B cell (primary cell): ENCODE measurements around the gene TRAP1. TPM values are rescaled to one million over a fixed set of nuclear protein-coding genes. Genes with fewer than 3 reads are reported as not detected.

Experiments
- ATAC-seq: fragments of 200-7000 bp; cut with Tn5 transposase; one replicate; pipeline ENCODE4 v1.10.0; 2021; ENCODE audit warnings: low read depth, mild to moderate bottlenecking, moderate number of reproducible peaks, moderate library complexity
- CTCF ChIA-PET: fragments of 350-600 bp; sonication (Branson Sonifier 250); formaldehyde crosslinking; loops from one replicate; lab custom pipeline; 2021; ENCODE audit warnings: antibody characterized with exemption, inconsistent platforms; lab: Charles Lee
- POLR2A ChIA-PET: fragments of 350-600 bp; sonication (Branson Sonifier 250); formaldehyde crosslinking; loops from one replicate; lab custom pipeline; 2021; ENCODE audit warnings: antibody characterized with exemption; lab: Charles Lee
- DNase-seq: peaks from one replicate; pipeline ENCODE4 v3.0.0; 2013
- H2AFZ ChIP-seq: 2 replicates; pipeline ENCODE4 v1.6.1; 2012; ENCODE audit warnings: mild to moderate bottlenecking, low read depth, low read length; ENCODE audit not compliant: insufficient read depth, poor library complexity, severe bottlenecking
- H3K27ac ChIP-seq, 2 donors: 1 replicate in 1 of 2; 2 replicates in 1 of 2; pipeline ENCODE4 v1.5.1; 2012 to 2013; ENCODE audit warnings: low read length in 2 of 2, mild to moderate bottlenecking in 2 of 2, moderate library complexity in 1 of 2
- H3K27me3 ChIP-seq, 4 experiments: fragments of 200-600 bp in 1 of 4; sonication (generic) in 1 of 4; replicated peaks in 1 of 4; 1 replicate in 2 of 4; 2 replicates in 2 of 4; pipeline versions ENCODE4 v1.6.1 to v1.7.0; 2013 to 2016; ENCODE audit warnings: low read length in 3 of 4, mild to moderate bottlenecking in 2 of 4, mixed read lengths in 1 of 4, moderate library complexity in 1 of 4; ENCODE audit not compliant: insufficient read depth in 4 of 4, control insufficient read depth in 3 of 4; ENCODE audit errors: control extremely low read depth in 1 of 4
- H3K36me3 ChIP-seq, 2 experiments: replicated peaks in 1 of 2; 1 replicate in 1 of 2; 2 replicates in 1 of 2; pipeline versions ENCODE4 v1.6.1 to v1.7.1; 2013; ENCODE audit warnings: low read length in 1 of 2; ENCODE audit not compliant: insufficient read depth in 2 of 2, control insufficient read depth in 1 of 2; ENCODE audit errors: control extremely low read depth in 1 of 2, extremely low read depth in 1 of 2
- H3K4me1 ChIP-seq, 2 donors: fragments of 200-600 bp in 1 of 2; sonication (generic) in 1 of 2; 1 replicate in 1 of 2; 2 replicates in 1 of 2; pipeline versions ENCODE4 v1.5.1 to v1.6.1; 2013 to 2017; ENCODE audit warnings: low read length in 2 of 2; ENCODE audit not compliant: control insufficient read depth in 2 of 2, insufficient read depth in 2 of 2
- H3K4me2 ChIP-seq: replicated peaks from 2 replicates; pipeline ENCODE3; 2012; ENCODE audit warnings: mild to moderate bottlenecking, low read depth, low read length; ENCODE audit not compliant: poor library complexity, severe bottlenecking
- H3K4me3 ChIP-seq, 5 experiments: fragments of 200-600 bp in 1 of 5; sonication (generic) in 1 of 5; 1 replicate in 3 of 5; 2 replicates in 2 of 5; pipeline versions ENCODE4 v1.5.1 to v1.7.0; 2011 to 2016; ENCODE audit warnings: low read length in 4 of 5, mild to moderate bottlenecking in 4 of 5, low read depth in 2 of 5, control low read depth in 1 of 5, moderate library complexity in 1 of 5; ENCODE audit not compliant: insufficient read depth in 1 of 5; ENCODE audit errors: control extremely low read depth in 1 of 5, extremely low read depth in 1 of 5
- H3K79me2 ChIP-seq: fragments of 200-600 bp; sonication (generic); one replicate; pipeline ENCODE4 v1.6.0; 2016; ENCODE audit warnings: low read length; ENCODE audit not compliant: control insufficient read depth, insufficient read depth
- H3K9ac ChIP-seq: fragments of 200-600 bp; sonication (generic); 2 replicates; pipeline ENCODE4 v1.6.1; 2017; ENCODE audit warnings: mild to moderate bottlenecking, low read length, moderate library complexity
- H3K9me3 ChIP-seq, 3 donors: one replicate each; pipeline versions ENCODE4 v1.6.1 to v1.7.1; 2013; ENCODE audit warnings: low read length in 2 of 3; ENCODE audit not compliant: control insufficient read depth in 2 of 3, insufficient read depth in 1 of 3; ENCODE audit errors: control extremely low read depth in 1 of 3
- H4K20me1 ChIP-seq: 2 replicates; pipeline ENCODE4 v1.6.0; 2012; ENCODE audit warnings: mild to moderate bottlenecking, low read length; ENCODE audit not compliant: insufficient read depth, control insufficient read depth, poor library complexity, severe bottlenecking
- H3K27ac Mint-ChIP-seq: one replicate; pipeline ENCODE4 v1.8.0; 2021; ENCODE audit warnings: mixed read lengths
- H3K27me3 Mint-ChIP-seq: one replicate; pipeline ENCODE4 v1.8.0; 2021; ENCODE audit warnings: mixed read lengths
- H3K4me1 Mint-ChIP-seq: one replicate; pipeline ENCODE4 v1.8.0; 2021; ENCODE audit warnings: mixed read lengths
- H3K4me3 Mint-ChIP-seq: one replicate; pipeline ENCODE4 v1.8.0; 2021; ENCODE audit warnings: mixed read lengths
- H3K9me3 Mint-ChIP-seq: one replicate; pipeline ENCODE4 v1.8.0; 2022; ENCODE audit warnings: mixed read lengths; ENCODE audit not compliant: insufficient read depth
- CTCF ChIP-seq: fragments of 200-600 bp; IDR thresholded peaks from one replicate; pipeline ENCODE4 v1.8.0; 2022; ENCODE audit warnings: antibody characterized with exemption, mild to moderate bottlenecking
- EZH2 ChIP-seq: IDR thresholded peaks from 2 replicates; pipeline ENCODE4 v1.6.1; 2012; ENCODE audit warnings: borderline replicate concordance, low read depth, mild to moderate bottlenecking, moderate library complexity, low read length; ENCODE audit not compliant: insufficient read depth, poor library complexity, severe bottlenecking
- WGBS: methylation state at CpG from one replicate; pipeline ENCODE4 v1.1.5; 2013; ENCODE audit warnings: missing lambda C conversion rate; ENCODE audit not compliant: insufficient coverage; 5-methylcytosine and 5-hydroxymethylcytosine counted together
- intact Hi-C: fragments of 100-400 bp; cut with micrococcal nuclease; formaldehyde crosslinking; loops from one replicate; pipeline ENCODE4 v1.10.0; 2022
- polyA plus RNA-seq: library from polyadenylated mRNA; depleted of rRNA; stranded (reverse); fragments of >200 nt; gene quantifications from 2 replicates; pipeline ENCODE4 v1.2.3, GENCODE V29; 2012
- total RNA-seq, 2 donors: library from RNA; stranded (reverse); fragments of 120-200 nt in 1 of 2; gene quantifications; 1 replicate in 1 of 2; 2 replicates in 1 of 2; pipeline versions ENCODE4 v1.2.3 to v1.2.4, GENCODE V29; 2013 to 2022

The TRAP1 gene
- total and polyA plus RNA-seq, 2 donors (not counting 1 experiment from before 2014, with no cell fraction given) = 51.1 to 88.4 TPM

GRCh38 chr16:3672571-3673041 is 44.7 kb downstream of the TRAP1 start:
- no peaks in the 10 kb centered on the region for H3K4me1 Mint-ChIP-seq
- POLR2A ChIA-PET = no interaction called here

DNA sequence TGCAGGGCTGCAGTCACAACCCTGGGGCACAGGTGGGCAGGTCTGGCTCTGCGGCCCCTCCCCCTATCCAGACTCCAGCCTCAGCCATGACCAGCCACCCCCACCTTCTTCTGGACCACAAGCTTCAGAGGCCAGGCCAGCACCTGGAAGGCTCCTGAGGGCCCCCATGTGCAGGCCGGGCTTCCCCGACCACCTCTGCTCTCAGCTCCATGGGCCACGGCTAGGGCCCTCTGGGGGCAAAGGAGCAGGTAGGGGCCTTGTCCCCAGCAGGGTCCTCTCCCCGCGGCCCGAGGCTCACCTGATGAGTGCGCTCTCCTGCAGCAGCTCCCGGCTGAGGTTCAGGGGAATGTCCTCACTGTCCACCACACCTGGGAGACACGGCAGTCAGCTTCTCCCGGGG is 45.9 kb downstream of the TRAP1 start:
- H3K27me3 Mint-ChIP-seq = no peaks in the 10 kb centered on the region
- H3K9me3 Mint-ChIP-seq = no peaks in the 10 kb centered on the region
- H3K27ac Mint-ChIP-seq = no peak overlapping the region
- Histone ChIP-seq H3K4me2 (no peak overlapping the region), H2AFZ (no peak overlapping the region), H4K20me1 (no peaks in the 10 kb centered on the region), H3K4me1 (no peaks in the 10 kb centered on the region), H3K27me3 (no peaks in the 10 kb centered on the region), H3K4me3 (no peak overlapping the region), H3K36me3 (peaks cover 0 to 34% of the 10 kb centered on the region in 2 experiments), H3K79me2 (no peaks in the 10 kb centered on the region), H3K9me3 (no peaks in the 10 kb centered on the region), H3K9ac (no peak overlapping the region), H3K27ac (no peak overlapping the region)
- no peak for TF ChIP-seq EZH2
- no peak for TF ChIP-seq CTCF
- H3K4me3 Mint-ChIP-seq = no peak overlapping the region
- ChIA-PET CTCF (no interaction called here), POLR2A (no interaction called here)
- intact Hi-C loops = no loop called here
- H3K4me1 Mint-ChIP-seq = no peaks in the 10 kb centered on the region
- 99% methylated on average over 11 of the region's 11 CpGs for WGBS
- DNase-seq (no peak), ATAC-seq (no peak)

More at GRCh38 chr16:3672571-3673041, 44.7 kb downstream of the TRAP1 start:
- Histone ChIP-seq H3K79me2 (no peaks in the 10 kb centered on the region), H3K36me3 (peaks cover 0 to 34% of the 10 kb centered on the region in 2 experiments), H3K9ac (no peak overlapping the region), H3K27ac (no peak overlapping the region), H2AFZ (no peak overlapping the region), H3K4me2 (no peak overlapping the region), H3K9me3 (no peaks in the 10 kb centered on the region), H3K4me3 (no peak overlapping the region), H3K4me1 (no peaks in the 10 kb centered on the region), H3K27me3 (no peaks in the 10 kb centered on the region), H4K20me1 (no peaks in the 10 kb centered on the region)
- DNase-seq (no peak), ATAC-seq (no peak)
- WGBS = 99% methylated on average over 26 of the region's 26 CpGs
- no peak overlapping the region for H3K4me3 Mint-ChIP-seq
- H3K27me3 Mint-ChIP-seq = no peaks in the 10 kb centered on the region
- H3K9me3 Mint-ChIP-seq = no peaks in the 10 kb centered on the region
- intact Hi-C loops = no loop called here
- no peak for TF ChIP-seq CTCF
- H3K27ac Mint-ChIP-seq = no peak overlapping the region
- CTCF ChIA-PET = interaction anchor here (1.0 kb wide), 1 partner anchor 19 kb away, joined by 3 read pairs; no protein-coding TSS in a partner anchor
